IMR-90 (cell line): Measurements from ENCODE around the gene GAS7. TPM values are rescaled to one million over a fixed set of nuclear protein-coding genes. Genes with fewer than 3 reads are reported as not detected.

ENCODE experiments used
- ATAC-seq: fragments of 200-7000 bp; cut with Tn5 transposase; 2 replicates; pipeline ENCODE4 v1.9.1; 2020; ENCODE audit warnings: low read depth, mild to moderate bottlenecking, moderate library complexity
- BruUV-seq: library from RNA; stranded (reverse); fragments of 400-500 nt; replicated peaks from 2 replicates; lab custom pipeline; 2021; lab: Mats Ljungman, UMichigan
- CTCF ChIA-PET: fragments of 300-600 bp; formaldehyde crosslinking; extraction: SDS; loops from one replicate; lab custom pipeline; 2021; ENCODE audit warnings: antibody characterized with exemption; lab: Yijun Ruan, JAX
- POLR2A ChIA-PET: fragments of 300-600 bp; sonication (Branson Sonifier 250); formaldehyde crosslinking; loops from one replicate; lab custom pipeline; 2022; ENCODE audit warnings: antibody characterized with exemption; ENCODE audit not compliant: unreplicated experiment; lab: Charles Lee
- DNase-seq: peaks from one replicate; pipeline ENCODE4 v3.0.0; 2013
- H2AFZ ChIP-seq: replicated peaks from 2 replicates; pipeline ENCODE3; 2013; ENCODE audit warnings: low read length, mild to moderate bottlenecking; ENCODE audit not compliant: poor library complexity
- H2AK5ac ChIP-seq: 2 replicates; pipeline ENCODE4 v1.6.1; 2013; ENCODE audit warnings: low read depth, low read length, inconsistent platforms
- H2AK9ac ChIP-seq: replicated peaks from 2 replicates; pipeline ENCODE3; 2013; ENCODE audit warnings: mild to moderate bottlenecking, low read depth, low read length, moderate library complexity; ENCODE audit not compliant: poor library complexity
- H2BK120ac ChIP-seq: 2 replicates; pipeline ENCODE4 v1.6.1; 2013; ENCODE audit warnings: low read depth, low read length, inconsistent platforms
- H2BK15ac ChIP-seq: 3 replicates; pipeline ENCODE4 v1.6.1; 2013; ENCODE audit warnings: low read depth, low read length, inconsistent platforms
- H2BK20ac ChIP-seq: 2 replicates; pipeline ENCODE4 v1.6.1; 2013; ENCODE audit warnings: low read depth, mild to moderate bottlenecking, inconsistent platforms, low read length, moderate library complexity
- H2BK5ac ChIP-seq: 2 replicates; pipeline ENCODE4 v1.6.1; 2013; ENCODE audit warnings: mild to moderate bottlenecking, low read depth, low read length, inconsistent platforms; ENCODE audit not compliant: poor library complexity, severe bottlenecking
- H3K14ac ChIP-seq: replicated peaks from 2 replicates; pipeline ENCODE4 v1.6.1; 2013; ENCODE audit warnings: low read depth, low read length, inconsistent platforms
- H3K18ac ChIP-seq: 2 replicates; pipeline ENCODE4 v1.6.1; 2013; ENCODE audit warnings: low read depth, low read length, control low read depth
- H3K23ac ChIP-seq: 2 replicates; pipeline ENCODE4 v1.6.1; 2013; ENCODE audit warnings: low read depth, low read length, inconsistent platforms
- H3K27ac ChIP-seq: 2 replicates; pipeline ENCODE4 v1.5.1; 2013; ENCODE audit warnings: mild to moderate bottlenecking, control low read depth, low read length; ENCODE audit not compliant: insufficient read depth
- H3K27me3 ChIP-seq: 2 replicates; pipeline ENCODE4 v1.6.1; 2013; ENCODE audit warnings: low read length; ENCODE audit not compliant: control insufficient read depth, insufficient read depth
- H3K36me3 ChIP-seq: 2 replicates; pipeline ENCODE4 v1.6.1; 2013; ENCODE audit warnings: low read length, mixed read lengths; ENCODE audit not compliant: control insufficient read depth, insufficient read depth
- H3K4ac ChIP-seq: 2 replicates; pipeline ENCODE4 v1.6.1; 2013; ENCODE audit warnings: low read depth, low read length, inconsistent platforms
- H3K4me1 ChIP-seq: 2 replicates; pipeline ENCODE4 v1.6.1; 2013; ENCODE audit warnings: low read length, mixed read lengths; ENCODE audit not compliant: control insufficient read depth, insufficient read depth
- H3K4me2 ChIP-seq: 2 replicates; pipeline ENCODE4 v1.6.1; 2013; ENCODE audit warnings: low read depth, mild to moderate bottlenecking, control low read depth, low read length, moderate library complexity
- H3K4me3 ChIP-seq: 2 replicates; pipeline ENCODE4 v1.5.1; 2013; ENCODE audit warnings: low read depth, mild to moderate bottlenecking, control low read depth, low read length, moderate library complexity; ENCODE audit not compliant: insufficient read depth
- H3K56ac ChIP-seq: 2 replicates; pipeline ENCODE4 v1.6.1; 2013; ENCODE audit warnings: low read length, inconsistent platforms; ENCODE audit not compliant: insufficient read depth; ENCODE audit errors: extremely low read depth
- H3K79me1 ChIP-seq, 2 experiments: 2 replicates each; pipeline ENCODE4 v1.6.1; 2013; ENCODE audit warnings: low read length in 2 of 2, inconsistent platforms in 1 of 2, low read depth in 1 of 2
- H3K9ac ChIP-seq: 2 replicates; pipeline ENCODE4 v1.6.1; 2013; ENCODE audit warnings: low read depth, low read length, control low read depth
- H3K9me1 ChIP-seq: 2 replicates; pipeline ENCODE4 v1.6.1; 2013; ENCODE audit warnings: low read length, inconsistent platforms; ENCODE audit not compliant: insufficient read depth
- H3K9me3 ChIP-seq: 2 replicates; pipeline ENCODE4 v1.6.1; 2013; ENCODE audit warnings: low read length; ENCODE audit not compliant: control insufficient read depth, insufficient read depth
- H4K20me1 ChIP-seq: 2 replicates; pipeline ENCODE4 v1.6.1; 2013; ENCODE audit warnings: low read length, inconsistent platforms; ENCODE audit not compliant: insufficient read depth
- H4K5ac ChIP-seq: 2 replicates; pipeline ENCODE4 v1.6.1; 2013; ENCODE audit warnings: mild to moderate bottlenecking, low read depth, low read length, control low read depth
- H4K8ac ChIP-seq, 2 experiments: 2 replicates each; pipeline ENCODE4 v1.6.1; 2013; ENCODE audit warnings: low read depth in 2 of 2, low read length in 2 of 2, control low read depth in 1 of 2, inconsistent platforms in 1 of 2
- H4K91ac ChIP-seq: 2 replicates; pipeline ENCODE4 v1.6.1; 2013; ENCODE audit warnings: low read depth, low read length, inconsistent platforms; ENCODE audit not compliant: insufficient read depth
- BHLHE40 ChIP-seq: fragments of 150-350 bp; IDR thresholded peaks from 2 replicates; pipeline ENCODE4 v1.6.1; 2016; ENCODE audit warnings: mild to moderate bottlenecking, low read depth, low read length
- CEBPB ChIP-seq: IDR thresholded peaks from 2 replicates; pipeline ENCODE4 v1.6.1; 2012; ENCODE audit warnings: low read depth, low read length, improper control_type of control experiment
- WGBS, 2 experiments: methylation state at CpG; one replicate each; pipeline versions ENCODE4 v1.1.5 to v1.1.7; 2013; ENCODE audit warnings: missing lambda C conversion rate in 2 of 2; ENCODE audit not compliant: insufficient read length in 1 of 2; ENCODE audit errors: extremely low coverage in 2 of 2; 5-methylcytosine and 5-hydroxymethylcytosine counted together
- dilution Hi-C: fragments of 300-500 bp; cut with HindIII; formaldehyde crosslinking; loops from one replicate; pipeline ENCODE4 v1.14.3; 2018; ENCODE audit warnings: low sequenced_read_pairs; ENCODE audit not compliant: unreplicated experiment
- in situ Hi-C: fragments of 300-500 bp; cut with MboI; formaldehyde crosslinking; loops from 3 replicates; pipeline ENCODE4 v1.14.3; 2019; ENCODE audit warnings: low sequenced_read_pairs, inconsistent platforms, mixed read lengths
- intact Hi-C: fragments of 100-400 bp; cut with micrococcal nuclease; formaldehyde crosslinking; loops from 2 replicates; pipeline ENCODE4 v1.10.0; 2022
- polyA plus RNA-seq, 3 experiments: library from polyadenylated mRNA; depleted of rRNA; stranded (reverse); fragments of >200 nt; gene quantifications; 2 replicates each; pipeline ENCODE4 v1.2.3, GENCODE V29; 2012; ENCODE audit warnings: low replicate concordance in 1 of 3
- total RNA-seq: library from RNA; depleted of rRNA; stranded (reverse); fragments of >200 nt; gene quantifications from 2 replicates; pipeline ENCODE4 v1.2.3, GENCODE V29; 2012
- TF ChIP-seq, protein P1 (sequence below): conservative IDR thresholded peaks from 2 replicates; pipeline ENCODE4 v1.5.1; 2012; ENCODE audit warnings: mild to moderate bottlenecking, low read depth, low read length, improper control_type of control experiment

The GAS7 gene
- total and polyA plus RNA-seq, 2 of the 4 experiments (the other 2 are of a cell fraction): 4.6 to 5.0 TPM

DNA sequence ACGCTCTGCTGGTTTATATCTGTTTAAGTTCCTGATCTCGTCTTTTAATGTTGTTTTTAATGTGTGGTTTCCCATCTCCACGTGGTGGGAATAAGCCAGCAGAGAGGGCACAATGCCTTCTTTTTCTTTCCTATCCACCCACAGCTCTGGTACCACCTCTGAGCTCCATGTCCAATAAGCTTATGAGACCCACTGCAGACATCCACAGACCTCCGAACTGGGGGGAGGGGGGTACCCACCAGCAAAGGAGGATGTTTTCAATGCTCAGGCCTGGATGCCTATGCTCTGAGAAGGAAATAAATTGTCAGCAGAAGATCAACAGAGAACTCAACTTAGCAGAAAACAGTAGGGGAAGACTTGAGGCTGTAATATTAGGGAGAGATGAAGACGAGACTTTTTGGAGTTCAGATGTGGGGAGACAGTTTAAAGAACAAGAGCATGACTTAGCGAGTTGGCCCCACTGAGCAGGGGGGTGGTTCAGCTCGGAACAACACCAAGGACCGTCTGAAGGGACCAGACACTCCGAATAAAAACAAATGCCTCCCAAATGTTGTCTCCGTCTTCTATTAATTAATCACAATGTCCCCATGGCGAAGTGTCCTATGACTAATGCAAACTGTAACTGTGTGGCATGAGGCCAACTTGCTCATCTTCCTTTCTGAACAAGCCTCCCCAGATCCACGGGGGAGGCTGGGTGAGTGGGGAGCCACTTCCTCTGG is 62.7 kb downstream of the GAS7 start (continued):
- TF ChIP-seq, protein P1, sequence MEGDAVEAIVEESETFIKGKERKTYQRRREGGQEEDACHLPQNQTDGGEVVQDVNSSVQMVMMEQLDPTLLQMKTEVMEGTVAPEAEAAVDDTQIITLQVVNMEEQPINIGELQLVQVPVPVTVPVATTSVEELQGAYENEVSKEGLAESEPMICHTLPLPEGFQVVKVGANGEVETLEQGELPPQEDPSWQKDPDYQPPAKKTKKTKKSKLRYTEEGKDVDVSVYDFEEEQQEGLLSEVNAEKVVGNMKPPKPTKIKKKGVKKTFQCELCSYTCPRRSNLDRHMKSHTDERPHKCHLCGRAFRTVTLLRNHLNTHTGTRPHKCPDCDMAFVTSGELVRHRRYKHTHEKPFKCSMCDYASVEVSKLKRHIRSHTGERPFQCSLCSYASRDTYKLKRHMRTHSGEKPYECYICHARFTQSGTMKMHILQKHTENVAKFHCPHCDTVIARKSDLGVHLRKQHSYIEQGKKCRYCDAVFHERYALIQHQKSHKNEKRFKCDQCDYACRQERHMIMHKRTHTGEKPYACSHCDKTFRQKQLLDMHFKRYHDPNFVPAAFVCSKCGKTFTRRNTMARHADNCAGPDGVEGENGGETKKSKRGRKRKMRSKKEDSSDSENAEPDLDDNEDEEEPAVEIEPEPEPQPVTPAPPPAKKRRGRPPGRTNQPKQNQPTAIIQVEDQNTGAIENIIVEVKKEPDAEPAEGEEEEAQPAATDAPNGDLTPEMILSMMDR: no peak

DNA sequence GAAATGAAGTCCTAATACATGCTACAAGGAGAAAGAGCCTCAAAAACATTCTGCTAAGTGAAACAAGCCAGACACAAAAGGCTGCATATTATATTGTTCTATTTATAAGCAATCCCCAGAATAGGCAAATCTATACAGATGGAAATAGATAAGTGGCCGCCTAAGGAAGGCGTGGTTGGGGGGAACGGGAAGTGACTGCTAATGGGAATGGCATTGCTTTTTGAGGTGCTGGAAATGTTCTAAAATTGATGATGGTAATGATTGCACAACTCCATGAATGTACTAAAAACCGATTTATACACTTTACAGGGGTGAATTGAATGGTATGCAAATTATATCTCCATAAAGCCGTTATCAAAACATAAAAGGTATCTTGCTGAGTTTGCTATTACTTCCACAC is 67.7 kb downstream of the GAS7 start:
- dilution Hi-C loops (no loop called here), in situ Hi-C loops (no loop called here), intact Hi-C loops (no loop called here)
- Histone ChIP-seq H3K9ac (no peak overlapping the region), H3K56ac (no peak overlapping the region), H3K4ac (peak overlapping the region; percentile 52), H2BK120ac (peak overlapping the region; percentile 68; the same call in 1 of the 2 replicates), H2BK20ac (peak overlapping the region; percentile 75), H4K8ac (peak overlapping the region in 1 of 2 experiments; percentile 58; a peak in 2 of 4 replicates), H4K20me1 (no peaks in the 10 kb centered on the region), H3K4me2 (no peak overlapping the region), H3K4me3 (no peak overlapping the region), H2AK9ac (no peak overlapping the region), H3K4me1 (peaks cover 34% of the 10 kb centered on the region), H3K27me3 (no peaks in the 10 kb centered on the region), H3K36me3 (no peaks in the 10 kb centered on the region), H3K9me3 (no peaks in the 10 kb centered on the region), H3K14ac (peak overlapping the region; percentile 70; the same call in 1 of the 2 replicates), H3K9me1 (peaks cover 24% of the 10 kb centered on the region), H4K91ac (peak overlapping the region; percentile 43), H2AFZ (no peak overlapping the region), H4K5ac (no peak overlapping the region), H2AK5ac (peak overlapping the region; percentile 86; the same call in 1 of the 2 replicates), H3K27ac (peak overlapping the region; percentile 57; the same call in 1 of the 2 replicates), H2BK5ac (peak overlapping the region; percentile 53), H3K79me1 (peaks cover 0 to 20% of the 10 kb centered on the region in 2 experiments; a peak in 1 of 4 replicates), H3K18ac (peak overlapping the region; percentile 55; the same call in 1 of the 2 replicates), H2BK15ac (peak overlapping the region; percentile 88; the same call in 2 of the 3 replicates), H3K23ac (no peak overlapping the region; the same call in 1 of the 2 replicates)
- DNase-seq (peak; percentile 42), ATAC-seq (no peak)
- BruUV-seq: no TSS peak
- ChIA-PET POLR2A (no interaction called here), CTCF (interaction anchor here (1.0 kb wide), 1 partner anchor 162 kb away, joined by 3 read pairs; no protein-coding TSS in a partner anchor)
- TF ChIP-seq BHLHE40 (no peak), CEBPB (peak; percentile 92)
- no CpG with 5 or more reads among the region's 5 CpGs for WGBS, 2 experiments
